HG02870 (cell line): ENCODE results near the gene ZNF862.
A peak's percentile ranks its signal among the peaks of the same experiment; 100 is the strongest.

Experiments
- ATAC-seq: cut with Tn5 transposase; IDR thresholded peaks from one replicate; pipeline ENCODE4 v1.9.1; 2021; ENCODE audit warnings: mild to moderate bottlenecking, moderate library complexity; ENCODE audit not compliant: unreplicated experiment

Gene ZNF862

DNA sequence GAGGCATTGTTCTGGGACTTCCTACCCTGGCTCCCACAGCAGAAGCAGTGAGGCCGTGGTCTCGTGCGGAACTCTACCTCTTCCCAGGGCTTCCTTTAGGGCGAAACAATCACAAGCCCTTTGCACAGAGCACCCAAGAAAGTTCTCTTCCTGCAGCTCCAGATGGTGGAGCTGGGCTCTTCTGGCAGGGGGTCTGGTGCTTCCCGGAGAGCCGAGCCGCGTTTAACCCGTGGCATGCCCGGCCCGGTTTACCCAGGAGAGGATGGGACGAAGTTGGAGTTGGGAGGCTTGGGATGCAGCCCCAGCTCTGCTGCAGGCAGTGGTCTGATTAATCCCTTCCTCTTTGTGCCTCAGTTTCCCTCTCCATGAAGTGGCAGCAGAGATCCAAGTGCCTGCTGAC lies 26.6 kb downstream of the ZNF862 start:
- no peak for ATAC-seq

DNA sequence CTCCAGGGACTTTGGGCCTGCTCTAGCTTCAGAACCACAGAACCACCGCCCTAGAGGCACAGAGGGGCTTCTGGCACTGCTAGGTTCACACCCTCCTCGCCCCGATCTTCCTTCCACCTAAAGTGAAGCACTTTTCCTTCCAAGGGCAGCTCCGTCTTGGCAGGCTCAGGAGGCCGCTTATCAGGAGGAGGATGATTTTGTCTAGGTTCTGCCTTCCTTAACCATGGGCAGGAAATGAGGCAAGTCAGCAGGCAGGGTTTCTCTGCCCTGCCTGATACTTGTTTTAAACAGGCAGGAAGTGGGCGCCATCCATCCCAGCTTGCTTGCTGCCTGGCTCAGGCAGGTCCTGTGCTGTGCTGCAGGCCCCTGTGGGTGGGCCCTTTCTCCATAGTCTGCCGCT lies 27.3 kb downstream of the ZNF862 start:
- no peak for ATAC-seq

DNA sequence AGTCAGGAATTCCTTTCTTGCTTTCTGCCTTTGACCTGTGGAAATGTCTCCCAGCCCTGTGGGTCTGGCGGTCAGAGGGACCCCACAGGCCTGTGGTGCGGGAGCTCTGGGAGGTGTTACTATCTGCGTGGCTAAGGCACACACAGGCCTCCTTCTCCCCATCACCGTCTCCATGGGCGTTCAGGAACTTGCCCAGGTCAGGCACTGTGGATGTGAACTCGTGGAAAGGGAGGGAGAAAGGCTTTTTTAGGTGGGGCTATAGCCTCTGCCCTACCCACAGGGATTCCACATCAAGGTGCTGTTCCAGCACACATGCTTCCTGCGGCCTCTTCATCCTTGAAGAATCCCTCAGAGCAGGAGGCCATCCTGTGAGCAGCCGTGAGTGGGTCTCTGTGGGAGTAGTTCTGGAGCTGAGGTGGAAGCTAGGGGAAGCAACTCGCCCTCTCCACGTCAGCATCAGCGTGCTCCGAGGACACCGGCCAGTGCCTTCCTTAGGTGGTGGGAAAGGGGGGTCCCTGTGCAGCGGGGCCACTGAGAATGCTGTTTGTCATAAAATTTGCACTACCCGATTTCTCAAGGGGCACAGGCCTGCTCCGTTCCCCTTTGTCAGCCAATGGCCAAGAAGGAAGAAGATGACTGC lies 28.1 kb downstream of the ZNF862 start:
- no peak for ATAC-seq

DNA sequence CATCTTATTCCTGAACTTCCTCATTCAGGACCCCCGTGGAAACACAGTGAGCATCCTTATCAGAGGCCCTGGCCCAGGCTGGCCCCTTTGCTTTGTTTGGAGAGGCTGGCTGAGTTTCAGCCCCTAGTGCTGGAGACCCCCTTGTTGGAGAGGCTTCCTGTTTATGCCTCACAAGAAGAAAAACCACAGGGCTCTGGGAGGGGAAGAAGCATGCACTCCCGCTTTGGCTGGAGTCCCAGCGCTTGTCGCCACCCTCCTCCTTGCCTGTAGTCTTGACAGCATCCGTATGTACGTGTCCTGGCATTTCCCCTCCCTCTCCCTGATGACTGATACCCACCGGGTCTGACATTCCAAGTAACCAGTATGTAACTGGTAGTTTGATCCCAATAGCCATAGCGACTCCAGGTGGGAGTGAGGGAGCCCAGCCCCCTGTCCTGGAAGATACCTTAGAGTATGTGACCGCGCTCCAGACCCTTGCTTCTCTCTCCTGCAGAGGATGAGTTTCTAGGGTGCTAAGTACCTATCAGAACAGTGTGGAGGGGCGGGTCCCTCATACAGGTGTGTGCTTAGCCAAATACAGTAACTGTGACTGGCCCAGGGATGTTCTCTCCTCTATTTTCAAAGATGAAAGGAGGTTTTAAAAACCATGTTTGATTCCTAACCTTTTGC lies 28.7 kb downstream of the ZNF862 start:
- no peak for ATAC-seq

DNA sequence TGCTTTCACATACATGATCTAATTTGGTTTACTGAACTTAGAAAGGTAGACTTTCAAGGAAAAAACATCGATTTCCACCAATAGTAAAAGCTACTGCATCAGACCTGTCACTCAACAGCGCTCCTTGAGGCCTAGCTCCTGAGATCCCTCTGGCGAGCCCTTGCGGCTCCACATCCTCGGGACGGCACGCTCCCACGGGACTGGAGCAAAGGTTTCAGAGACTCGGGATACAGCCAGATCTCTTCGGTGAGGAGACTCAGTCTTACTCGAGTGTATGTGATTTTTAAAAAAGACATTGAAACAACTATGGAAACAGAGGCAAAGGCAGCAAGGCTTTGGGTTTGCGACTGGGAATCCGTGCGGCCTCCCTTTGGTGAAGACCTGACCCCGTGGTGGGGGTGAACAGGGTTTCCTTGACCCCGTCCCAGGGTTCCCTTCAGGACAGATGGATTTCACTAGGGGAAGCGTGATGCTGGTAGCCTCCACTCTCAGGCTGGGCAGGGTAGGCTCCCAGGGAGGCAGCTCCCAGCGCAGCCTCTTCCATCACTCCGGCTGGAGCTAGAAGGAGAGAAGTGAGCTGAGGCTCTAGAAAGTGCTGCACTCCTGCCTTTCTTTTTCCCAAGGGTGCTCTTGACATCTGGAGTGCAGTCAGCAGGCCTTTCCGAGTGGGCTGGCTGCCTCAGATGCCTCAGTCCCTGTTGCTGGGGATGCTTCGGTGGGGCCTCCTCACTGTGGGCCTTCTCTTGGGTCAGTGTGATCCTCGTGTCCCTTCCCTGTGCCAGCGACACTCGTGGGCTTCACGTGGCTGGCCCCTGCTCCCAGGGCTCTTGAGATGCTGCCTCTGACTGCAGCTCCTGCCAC lies 29.8 kb downstream of the ZNF862 start:
- no peak for ATAC-seq

DNA sequence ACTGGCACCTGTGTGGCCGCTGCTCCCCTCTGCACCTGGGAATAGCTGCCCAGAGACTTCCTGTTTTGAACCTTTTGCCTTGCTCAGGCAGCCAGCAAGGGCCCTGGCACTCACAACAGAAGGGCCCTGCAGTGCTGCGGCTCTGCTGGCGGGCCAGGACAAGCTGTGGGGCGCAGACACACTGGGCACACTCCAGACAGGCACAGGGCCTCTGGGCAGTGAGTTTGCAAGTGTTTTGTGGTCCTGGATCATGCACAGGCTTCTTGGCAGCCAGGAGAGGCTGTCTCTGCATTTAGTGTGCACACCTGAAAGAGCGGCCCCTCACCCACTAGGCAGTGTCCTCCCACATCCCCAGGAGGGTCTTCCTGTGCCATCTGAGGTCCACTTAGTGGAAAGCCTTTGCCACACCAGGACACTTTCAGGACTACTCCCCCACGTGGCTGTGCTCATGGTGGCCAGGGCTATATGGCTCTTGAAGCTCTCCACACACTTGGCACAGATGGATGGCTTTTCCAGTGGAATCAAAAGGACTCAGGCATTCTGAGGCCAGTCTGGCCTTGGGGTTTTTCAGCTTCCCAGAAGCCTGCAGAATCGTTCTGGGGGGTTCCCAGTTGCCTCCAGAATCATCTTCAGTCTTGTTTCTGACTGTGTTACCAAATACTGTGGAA lies 30.6 kb downstream of the ZNF862 start:
- ATAC-seq, result no peak

DNA sequence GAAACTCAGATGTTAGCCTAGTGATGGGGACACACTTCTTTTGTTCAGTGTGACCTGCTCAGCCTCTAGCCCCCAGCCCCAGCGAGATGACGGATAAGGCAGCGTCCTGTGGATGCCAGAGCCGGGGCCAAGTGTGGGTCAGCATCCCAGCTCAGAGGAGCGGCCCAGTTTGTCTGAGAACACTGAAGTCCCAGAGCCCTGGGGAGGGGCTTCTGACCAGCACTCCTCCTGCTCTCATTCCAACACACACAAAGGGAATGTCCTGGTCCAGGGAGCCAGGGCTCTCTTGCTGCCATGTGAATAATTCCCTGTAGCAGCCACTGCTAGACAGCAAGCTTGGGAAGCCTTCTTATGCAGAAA lies 31.1 kb downstream of the ZNF862 start:
- no peak for ATAC-seq

DNA sequence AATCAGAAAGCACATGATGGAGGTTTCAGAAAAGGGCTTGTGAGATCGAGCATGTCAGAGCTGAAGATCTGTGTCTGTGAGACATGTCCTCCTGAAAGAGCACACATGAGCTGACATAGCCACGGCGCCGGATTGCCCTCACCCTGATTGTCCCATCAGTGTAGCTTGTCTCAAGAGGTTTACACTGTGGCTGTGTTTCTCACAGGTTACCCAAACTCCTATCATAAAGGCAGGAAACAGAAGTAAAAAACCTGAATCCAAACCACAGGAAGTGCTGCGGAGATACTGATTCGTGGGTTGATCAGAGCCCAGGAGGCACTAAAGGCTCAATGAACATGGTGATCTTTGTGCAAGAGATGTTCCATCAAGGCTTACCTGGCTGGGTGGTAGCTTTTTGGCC lies 31.7 kb downstream of the ZNF862 start:
- ATAC-seq, result no peak

DNA sequence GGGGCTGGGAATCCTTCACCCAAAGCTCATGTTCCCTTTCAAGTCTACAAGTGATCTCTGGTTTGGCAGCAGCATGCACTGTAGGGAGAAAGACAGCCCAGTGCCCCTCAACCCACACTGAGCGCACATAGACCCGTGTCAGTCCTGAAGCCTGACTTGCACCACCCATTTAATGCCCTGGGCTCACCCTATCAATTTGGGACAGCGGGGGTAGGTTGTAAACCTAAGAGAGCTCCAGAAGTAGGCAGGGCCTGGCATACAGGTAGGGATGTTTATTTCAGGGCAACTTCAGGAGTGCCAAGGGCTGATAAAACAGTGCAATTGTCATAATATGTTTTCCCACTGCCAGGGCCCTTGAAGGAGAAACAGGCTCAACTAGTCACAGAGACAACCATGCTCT lies 32.1 kb downstream of the ZNF862 start:
- ATAC-seq, result no peak

DNA sequence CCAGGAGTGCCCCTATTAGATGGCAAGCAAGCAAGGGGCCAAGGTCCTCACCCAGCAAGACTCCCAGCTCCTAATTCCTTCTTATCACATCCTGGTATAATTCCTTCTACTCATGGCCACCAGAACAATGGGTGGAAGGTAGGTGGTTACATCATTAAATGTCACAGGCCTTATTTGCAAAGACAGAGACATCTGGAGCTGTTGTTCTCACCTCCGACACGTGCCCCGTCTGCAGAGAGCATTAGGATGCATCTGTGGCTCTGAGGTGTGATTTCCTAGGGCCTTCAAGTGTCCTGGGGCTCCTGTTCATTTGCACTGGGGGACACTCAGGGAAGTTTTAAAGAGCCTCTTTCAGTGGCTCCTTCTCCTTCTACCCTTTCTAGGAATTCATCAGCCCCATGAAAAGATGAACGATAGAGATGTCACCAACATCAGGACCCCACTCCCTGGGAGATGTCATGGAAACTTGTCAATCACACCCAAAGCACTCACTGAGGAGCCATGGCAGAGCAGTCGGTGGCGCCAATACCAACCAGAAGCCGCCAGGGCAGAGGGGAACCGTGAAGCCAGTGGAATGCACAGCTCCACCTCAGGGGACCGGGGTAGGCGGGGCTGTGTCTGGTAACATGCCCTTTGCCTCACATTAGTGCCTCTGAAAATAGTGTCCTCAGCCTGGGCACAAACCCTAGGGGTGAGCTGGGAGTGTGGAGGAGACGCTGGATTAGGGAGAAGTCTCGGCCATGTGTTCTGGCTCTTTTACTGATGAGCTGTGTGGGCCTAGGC lies 32.7 kb downstream of the ZNF862 start:
- ATAC-seq, result no peak

DNA sequence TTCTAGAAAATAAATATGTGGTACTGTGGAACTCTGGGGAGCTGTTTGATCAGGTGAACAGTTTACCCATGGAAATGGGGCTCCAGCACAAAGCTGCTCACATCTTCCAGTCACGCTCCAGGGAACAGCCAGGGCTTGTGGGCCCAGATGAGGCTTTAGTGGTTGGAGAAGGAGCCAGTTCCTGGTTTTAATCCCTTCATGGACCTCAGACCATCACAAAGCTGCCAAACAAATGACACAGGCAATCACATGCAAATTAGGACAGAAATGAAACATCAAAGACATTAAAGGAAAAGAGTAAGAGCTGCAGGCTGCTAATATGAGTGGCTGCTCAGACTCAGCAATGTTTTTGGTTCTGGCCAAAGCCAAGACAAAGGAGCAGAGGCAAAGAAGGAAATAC lies 33.4 kb downstream of the ZNF862 start:
- no peak for ATAC-seq

DNA sequence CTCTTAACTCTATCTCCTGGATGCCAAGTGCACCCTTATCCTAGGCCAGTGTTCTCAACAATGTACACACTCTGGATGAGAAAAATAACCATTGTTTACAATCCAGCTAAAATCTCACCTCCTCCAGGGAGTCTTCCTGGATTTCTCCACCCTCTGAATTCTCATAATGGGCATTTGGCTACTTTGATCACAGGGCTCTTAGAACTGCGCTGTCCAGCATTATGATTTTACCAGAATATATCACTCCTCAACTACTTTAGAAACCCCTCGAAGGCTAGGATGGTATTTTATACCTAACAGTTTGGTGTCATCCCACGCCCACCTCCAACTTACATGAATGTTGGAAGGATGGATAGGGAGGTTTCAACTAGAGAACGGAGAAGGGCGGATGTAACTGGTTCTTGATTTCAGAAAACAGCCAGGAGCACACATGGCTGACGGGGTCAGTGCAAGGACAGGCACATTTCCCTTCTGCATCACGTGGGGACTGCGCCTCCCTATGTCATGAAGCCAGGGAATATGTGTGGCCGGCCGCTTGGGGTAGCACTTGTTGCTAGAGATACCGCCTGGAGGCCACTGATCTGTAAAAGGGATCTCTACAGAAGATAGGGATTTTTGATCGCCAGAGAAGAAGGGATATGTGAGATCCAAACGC lies 34.4 kb downstream of the ZNF862 start:
- no peak for ATAC-seq

DNA sequence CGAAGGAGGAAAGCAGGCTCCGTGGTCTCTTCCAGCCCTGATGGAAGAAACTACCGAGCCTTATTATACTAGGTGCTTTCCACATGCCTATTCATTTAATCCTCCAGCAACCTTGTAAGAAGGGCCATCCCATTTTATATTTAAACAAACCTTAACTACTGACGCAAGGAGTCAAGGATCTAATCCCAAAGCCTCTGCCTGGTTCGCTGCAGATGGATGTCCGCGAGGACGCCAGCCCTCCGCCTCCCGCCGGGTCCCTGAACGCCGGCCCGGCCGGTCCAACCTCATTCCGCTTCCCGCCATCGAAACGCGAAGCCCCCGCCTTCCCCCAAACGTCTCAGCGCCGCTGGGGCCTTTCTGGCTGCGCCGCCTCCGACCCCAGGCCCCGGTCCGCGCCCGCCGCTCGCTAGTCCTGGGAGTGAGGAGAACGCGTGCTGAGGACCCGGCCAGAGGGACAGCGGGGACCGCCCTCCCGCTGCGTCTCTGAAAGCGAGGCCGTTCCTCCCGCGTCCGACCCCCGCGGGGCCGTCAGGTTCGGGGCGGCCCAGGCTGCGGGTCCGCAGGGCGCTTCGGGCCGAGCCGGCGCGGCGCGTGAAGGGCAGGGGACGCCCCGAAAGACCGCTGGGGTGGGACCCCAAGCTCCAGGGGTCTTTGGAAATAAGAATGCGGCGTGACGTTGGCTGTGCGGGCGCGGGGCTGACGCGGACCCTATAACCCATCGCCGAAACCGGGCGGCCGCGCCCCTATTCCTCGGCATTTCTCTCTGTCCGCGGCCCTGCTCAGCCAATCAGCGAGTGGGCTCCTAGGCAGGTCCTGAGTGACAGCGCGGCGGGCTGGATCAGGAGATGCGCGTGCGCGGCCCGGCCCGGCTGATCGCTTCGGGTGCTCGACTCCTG lies 35.1 kb downstream of the ZNF862 start, which contains the start of gene ATP6V0E2:
TSS of gene ATP6V0E2 (plus strand) at position 896 of the 896 bp plus-strand sequence. CDS start 97 bp downstream, outside the sequence.
- peak; percentile 91 for ATAC-seq

DNA sequence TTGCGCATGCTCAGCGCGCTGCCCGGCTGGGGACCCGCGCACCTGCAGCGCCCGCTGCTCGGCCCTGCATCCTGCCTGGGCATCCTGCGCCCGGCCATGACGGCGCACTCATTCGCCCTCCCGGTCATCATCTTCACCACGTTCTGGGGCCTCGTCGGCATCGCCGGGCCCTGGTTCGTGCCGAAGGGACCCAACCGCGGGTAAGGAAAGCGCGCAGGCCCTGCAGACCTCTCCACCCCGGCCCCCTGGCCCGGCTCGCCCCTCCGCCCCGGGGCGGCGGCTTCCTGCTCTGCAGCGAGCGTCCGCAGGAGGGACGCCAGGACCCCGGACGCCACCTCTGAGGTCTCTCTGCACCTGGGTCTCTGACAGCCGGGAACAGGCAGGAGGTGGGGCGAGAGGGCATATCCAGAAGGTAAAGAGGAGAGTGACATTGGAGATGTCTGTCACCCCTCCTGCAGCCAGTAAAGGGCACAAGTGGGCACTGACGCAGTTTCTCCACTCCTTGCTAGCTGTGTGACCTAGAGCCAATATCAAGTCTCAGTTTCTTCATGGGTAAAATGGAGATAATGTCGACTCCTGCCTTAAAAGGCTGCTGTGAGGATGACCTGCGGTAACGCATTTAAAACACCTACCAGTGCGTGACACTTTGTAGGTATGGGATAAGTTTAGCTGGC lies 35.9 kb downstream of the ZNF862 start:
- ATAC-seq, result peak; percentile 27

DNA sequence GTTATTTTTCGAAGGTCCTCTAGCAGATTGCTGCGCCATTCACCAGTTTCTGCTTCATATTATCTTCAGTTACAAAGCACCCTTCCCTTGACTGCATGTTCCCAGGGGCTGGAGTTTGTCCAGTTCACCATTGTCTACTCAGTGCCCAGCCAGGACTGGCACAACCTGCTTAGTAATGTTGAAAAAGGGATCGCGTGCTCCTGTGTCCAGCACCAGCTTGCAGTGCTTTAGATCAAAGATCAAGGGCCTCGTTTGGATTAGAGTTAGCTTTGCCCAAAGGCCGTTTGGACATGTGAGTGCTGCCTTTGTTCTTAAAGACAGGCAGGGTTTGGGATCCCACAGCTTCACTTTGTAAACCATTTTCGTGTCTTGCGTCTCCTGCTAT lies 36.5 kb downstream of the ZNF862 start:
- no peak for ATAC-seq

DNA sequence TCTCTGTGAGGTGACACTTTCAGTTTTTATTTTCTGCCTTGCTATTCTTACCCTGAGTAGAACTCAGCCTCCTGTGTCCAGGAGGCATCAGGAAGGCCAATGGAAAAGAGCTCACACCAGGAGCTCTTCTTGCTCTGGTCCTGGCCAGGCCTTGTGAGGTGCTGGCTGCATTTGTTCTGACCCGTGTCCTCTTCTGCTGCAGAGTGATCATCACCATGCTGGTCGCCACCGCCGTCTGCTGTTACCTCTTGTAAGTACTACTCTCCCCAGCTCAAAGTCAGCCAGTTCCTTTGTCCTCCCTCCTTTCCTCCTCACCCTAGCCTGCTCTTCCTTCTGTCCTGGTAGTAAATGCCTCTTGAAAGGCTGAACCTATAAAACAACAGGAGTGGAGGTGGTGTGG lies 37.2 kb downstream of the ZNF862 start:
- ATAC-seq, result no peak

DNA sequence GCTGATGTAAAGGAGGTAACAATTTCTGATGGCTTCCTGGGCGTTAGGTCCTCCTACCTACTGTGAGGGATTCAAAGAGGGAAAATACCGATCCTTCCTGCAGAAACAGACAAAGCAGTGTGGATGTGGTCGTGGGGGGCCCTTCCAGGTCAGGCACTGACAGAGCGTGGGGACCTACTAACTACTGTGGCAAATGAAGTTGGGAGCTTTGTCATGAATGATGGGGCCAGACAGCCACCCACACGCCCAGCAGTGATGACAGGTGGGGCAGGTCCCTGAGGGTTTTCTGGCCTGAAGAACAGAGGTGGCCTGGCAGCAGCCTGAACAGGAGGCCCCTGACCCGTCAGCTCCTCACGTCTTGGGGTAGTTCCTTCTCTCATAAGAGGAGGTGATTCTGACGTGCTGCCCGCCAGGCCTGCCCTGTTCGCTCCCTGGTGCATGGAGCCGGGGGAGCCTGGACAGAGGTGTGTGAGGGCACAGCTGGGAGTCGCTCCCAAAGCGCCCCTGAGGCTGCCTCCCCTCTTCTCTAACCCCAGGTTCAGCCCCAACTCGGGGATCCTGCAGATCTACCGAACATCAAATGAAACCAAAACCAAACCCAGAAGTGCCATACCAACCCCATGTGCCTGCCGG lies 39.8 kb downstream of the ZNF862 start:
- ATAC-seq, result no peak

DNA sequence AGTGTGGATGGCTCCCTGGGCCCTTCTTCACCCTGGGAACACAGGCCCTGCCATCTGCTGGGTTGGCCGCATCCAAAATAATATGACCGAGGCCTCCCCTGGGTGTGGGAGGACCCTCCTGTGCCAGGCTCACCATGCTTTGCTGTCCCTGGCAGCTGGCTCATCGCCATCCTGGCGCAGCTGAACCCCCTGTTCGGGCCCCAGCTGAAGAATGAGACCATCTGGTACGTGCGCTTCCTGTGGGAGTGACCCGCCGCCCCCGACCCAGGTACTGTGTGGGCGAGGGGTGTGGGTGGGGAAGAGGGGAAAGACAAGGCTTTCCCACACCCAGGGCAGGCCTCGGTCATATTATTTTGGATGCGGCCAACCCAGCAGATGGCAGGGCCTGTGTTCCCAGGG lies 40.3 kb downstream of the ZNF862 start:
- ATAC-seq, result no peak
